ENCODE results near the gene LUZP1.

The LUZP1 gene

DNA sequence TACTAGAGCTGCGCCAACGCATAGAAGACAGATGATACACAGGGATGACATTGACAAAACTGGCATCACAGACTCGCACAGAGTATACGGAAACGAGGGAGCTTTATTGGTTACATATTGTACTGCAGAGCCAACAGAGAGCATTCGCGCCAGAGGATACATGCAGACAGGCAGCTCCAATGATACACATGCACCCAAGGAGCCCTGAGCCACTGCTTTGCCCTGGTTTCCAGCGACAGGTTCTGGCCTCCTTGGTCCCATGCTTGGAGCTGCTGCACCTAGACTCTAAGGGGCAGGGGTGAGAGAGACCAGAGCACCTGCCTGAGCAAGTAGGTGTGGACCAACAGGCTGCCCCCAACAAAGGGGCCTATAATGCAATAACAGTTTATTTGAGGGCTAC is 83.8 kb downstream of the LUZP1 start:
- DNase-seq (ENCODE audit: low spot score), result no peak

DNA sequence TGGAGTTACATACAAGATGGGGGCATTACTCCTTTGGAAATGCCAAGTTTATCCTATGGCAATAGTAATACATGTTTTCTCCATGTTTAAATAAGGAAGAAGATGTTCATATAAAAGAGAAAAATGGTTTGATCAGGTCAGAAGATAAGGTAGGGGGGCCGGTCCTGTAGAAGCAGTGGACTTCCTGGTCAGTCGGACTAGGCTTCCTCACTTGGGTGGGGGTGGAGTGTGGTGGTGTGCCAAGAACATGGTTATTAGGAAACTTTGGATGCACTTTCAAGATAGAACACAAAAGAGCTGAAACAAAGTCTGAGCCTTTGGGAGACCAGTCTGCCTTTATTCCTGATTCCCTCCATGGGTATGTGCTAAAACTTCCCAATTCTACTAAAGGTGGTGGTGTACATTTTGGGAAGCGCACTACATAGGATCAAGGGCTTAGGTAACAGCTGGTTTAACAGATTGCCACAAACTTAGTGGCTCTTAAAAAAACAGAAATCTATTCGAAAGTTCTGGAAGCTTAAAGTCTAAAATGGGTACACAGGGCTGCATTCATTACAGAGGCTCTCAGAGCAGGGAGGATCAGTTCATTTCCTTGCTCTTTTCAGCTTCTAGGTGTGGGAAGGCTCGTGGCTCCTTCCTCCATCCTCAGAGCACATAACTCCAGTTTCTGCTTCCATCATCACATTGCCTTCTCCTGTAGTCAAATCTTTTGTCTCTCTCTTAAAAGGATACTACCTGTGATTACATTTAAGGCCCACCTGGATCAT is 84.8 kb downstream of the LUZP1 start:
- DNase-seq (ENCODE audit: low spot score), result no peak

DNA sequence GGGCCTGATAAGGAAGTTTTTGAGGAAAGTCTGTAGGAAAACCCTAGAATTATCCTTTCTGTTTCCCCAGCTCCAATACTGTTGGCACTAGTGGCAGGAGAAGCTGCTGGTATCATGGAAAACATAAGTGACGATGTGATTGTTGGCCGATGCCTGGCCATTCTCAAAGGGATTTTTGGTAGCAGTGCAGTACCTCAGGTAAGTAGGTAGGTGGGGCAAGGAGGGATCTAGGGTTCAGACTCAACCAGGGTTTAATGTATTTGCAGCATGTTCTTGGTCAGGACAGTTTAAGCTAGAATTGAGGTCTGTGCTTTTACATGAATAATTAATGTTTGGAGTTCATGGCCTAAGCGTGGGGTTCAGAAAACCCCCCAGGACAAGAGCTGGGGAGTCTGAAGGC is 87.3 kb downstream of the LUZP1 start:
- peak; percentile 15 for DNase-seq (ENCODE audit: low spot score)

DNA sequence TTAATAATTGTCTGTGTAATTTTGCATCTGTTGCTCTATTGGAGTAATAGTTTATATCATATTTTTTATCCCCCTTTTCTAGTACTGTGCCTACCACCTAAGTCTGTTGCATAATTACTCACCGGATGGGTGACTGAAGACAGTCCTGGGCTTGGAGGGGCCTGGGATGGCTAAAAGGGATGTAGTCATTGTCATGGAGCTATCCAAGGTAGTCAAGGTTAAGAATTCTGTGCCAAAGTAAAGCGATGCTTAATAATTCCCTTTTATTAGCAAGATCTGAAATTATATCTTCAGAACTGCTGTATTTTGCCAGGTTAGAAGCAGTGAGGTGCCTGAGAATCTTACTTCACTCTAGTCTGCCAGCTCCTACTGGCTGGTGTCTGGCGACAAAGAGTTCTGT is 87.8 kb downstream of the LUZP1 start:
- DNase-seq (ENCODE audit: low spot score), result no peak

DNA sequence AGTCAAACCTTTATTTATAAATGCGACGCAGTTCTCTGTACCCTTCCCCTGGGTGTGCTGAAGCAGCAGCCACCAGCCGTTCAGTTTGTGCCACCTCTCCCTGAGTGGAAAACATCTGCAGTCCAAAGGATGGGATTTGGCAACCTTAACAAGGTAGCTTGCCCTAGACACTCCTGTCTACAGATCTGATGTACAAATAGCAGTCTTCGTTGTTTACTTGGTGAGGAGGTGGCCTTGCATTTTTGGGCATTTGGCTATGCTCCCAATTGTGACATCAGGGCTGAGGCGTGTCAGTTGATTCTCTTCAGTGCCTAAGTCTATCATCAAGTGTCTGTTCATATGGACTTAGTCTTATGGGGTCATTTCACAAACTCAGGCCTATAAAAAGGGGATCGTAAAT is 89.6 kb downstream of the LUZP1 start:
- no peak for DNase-seq (ENCODE audit: low spot score)

DNA sequence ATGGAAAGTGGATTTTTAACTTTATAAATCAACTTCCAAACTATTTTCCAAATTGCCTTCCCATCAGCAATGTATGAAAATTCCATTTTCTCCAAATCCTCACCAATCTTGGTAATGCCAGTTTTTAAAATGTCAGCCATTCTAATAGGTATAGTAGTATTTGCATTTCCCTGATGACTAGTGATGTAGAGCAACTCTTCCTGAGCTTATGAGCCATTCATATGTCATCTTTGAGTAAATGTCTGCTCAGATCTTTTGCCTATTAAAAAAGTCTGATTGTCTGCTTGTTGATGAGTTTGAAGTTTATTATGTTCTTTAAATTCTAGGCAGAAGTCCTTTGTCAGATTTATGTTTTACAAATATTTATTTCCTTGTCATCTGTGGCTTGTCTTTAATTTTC is 94.6 kb downstream of the LUZP1 start:
- no peak for DNase-seq (ENCODE audit: low spot score)

DNA sequence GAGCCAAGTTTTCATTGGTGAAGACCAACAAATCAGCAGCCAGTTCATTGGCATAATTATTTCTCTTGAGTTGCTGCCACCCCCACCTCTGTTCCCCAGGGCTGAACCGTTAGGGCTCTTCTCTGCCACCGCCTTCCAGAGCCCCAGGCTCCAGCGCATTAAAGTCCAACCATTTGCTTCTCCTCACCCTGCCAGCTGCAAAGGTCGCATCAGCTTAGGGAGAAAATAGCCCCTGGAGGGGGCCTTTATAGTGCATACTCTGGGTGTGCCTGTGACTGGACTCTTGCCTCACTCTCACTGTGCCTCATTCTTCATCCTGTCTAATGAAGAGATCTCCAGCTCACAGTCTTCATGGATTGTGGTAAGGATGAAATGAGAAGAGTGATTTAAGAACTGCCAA is 99.0 kb downstream of the LUZP1 start:
- DNase-seq (ENCODE audit: low spot score), result no peak

DNA sequence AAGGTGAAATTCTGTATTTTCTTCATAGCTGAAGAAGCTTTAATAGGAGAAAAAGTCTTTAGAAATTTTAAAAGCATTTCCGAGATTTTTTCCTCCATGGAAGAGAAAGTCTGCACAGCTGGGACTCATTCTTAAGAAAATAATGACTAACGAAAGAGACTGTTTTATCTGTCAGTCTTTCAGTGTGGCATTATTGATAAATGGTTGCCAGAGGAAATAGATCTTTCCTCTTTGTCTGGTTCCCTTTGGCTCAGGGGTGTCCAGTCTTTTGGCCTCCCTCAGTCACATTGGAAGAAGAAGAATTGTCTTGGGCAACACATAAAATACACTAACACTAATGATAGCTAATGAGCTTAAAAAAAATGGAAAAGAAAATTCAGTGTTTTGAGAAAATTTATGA is 99.5 kb downstream of the LUZP1 start:
- no peak for DNase-seq (ENCODE audit: low spot score)

DNA sequence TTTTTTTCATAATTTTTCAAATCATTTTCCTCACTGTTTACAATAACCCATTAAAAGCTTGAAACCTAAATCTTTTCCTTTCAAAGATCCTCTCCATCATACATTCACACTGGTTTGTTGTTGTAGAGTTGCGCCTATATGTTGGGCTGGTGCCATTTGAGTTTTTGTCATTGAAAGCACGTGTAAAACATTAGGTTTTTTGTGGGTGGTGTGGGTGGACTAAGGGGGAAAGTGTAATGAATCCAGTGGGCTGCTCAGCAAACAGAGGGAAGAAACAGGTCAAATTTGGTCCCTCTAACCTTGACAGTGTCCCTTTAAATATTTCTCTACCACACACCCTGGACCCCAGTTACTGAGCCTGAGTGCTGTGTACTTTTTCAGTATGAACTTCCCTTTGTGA is 102.6 kb downstream of the LUZP1 start:
- DNase-seq (ENCODE audit: low spot score), result no peak

DNA sequence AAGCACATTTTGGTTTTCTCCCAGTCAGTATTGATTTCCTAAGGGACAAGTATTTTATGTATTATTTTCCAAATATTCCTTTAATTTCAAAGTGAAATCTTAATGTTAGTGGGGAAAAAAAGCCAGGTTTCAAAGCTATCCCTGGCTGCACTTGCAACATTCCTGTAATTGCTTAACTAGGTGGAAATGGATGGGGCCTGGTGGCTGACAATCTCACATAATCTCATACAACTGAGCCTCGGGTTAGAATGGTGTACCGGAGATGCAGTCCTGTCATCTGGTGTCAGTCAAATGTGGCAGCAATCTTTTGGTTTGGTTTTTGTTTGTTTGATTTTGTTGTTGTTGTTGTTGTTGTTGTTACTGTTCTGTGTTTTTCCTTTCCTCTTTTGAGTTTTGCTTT is 103.3 kb downstream of the LUZP1 start:
- DNase-seq (ENCODE audit: low spot score), result no peak

DNA sequence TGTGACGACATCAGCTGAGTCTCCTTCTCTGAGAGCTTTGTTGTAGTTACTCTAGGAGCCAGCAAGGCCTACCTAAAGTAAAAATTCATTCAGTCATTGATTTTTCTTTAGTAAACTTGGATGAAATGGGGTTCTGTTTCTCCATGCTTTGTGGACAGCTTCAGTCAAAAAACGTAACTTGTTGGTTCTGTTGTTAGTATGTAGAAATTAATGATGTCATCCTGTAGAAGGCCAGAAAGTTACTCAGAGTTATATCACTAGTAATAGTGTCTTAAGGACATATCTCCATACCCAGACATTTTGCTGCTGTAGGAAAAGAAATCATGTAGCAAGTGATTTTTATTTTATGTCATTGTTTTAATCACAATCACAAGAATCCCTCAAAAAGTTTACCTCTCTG is 106.4 kb downstream of the LUZP1 start:
- DNase-seq (ENCODE audit: low spot score), result no peak

DNA sequence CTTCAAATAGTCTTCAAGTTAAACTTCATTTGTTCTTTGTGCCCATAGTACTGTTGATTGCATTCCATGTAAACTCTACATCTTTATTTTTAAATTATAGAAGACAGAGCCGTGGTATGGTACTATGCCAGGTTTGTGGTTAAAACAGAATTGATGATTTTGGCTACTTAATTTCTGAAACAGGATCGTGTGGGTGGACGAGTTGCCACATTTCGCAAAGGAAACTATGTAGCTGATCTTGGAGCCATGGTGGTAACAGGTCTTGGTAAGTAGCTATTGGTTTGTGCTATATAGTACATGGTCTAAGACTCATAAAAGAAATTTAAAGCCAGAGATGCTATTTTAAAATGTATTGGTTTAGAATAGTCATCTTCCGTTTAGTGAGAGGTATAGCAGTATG is 111.4 kb downstream of the LUZP1 start:
- DNase-seq (ENCODE audit: low spot score), result no peak

DNA sequence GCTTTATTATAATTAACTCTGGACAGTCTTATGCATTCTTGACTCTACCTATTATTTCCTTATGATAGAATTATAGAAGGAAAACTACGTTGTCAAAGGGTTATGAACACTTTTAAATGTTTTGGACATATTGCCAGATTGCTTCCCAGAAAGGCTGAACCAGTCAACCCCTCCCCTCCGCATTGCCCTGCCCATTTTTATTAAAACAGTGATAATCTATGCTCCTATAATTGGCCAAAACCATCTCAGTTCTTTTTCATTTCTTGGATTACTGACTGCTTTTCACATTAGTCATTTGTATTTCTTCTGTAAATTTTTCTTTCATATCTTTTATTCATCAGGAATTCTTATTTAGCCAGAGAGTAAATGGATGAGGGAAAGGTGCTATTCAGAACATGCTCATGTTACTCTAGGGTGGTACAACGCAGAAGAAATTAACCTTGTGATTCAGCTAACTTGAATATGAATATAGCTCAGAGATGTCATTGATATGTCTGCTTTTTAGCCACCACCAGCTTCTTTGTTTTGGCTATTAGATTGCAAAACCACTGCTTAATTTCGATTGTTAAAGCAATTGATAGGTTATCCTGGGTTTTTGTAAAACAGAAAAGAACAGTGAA is 117.3 kb downstream of the LUZP1 start:
- DNase-seq (ENCODE audit: low spot score), result no peak

DNA sequence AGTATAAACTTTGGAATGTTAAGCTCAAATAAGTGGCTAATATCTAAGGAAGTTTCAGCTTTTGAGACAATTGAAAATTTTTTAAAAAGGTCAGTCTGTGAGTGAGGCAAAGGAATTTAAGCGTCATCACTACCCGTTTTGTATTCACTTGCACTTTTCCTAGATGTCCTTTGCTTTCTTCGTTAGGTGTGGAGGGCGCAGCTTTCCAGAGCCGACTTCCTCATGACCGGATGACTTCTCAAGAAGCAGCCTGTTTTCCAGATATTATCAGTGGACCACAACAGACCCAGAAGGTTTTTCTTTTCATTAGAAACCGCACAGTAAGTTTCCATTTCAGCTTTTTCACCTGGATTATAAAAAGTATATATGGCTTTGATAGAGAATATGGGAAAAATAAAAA is 118.5 kb downstream of the LUZP1 start:
- DNase-seq (ENCODE audit: low spot score), result no peak

DNA sequence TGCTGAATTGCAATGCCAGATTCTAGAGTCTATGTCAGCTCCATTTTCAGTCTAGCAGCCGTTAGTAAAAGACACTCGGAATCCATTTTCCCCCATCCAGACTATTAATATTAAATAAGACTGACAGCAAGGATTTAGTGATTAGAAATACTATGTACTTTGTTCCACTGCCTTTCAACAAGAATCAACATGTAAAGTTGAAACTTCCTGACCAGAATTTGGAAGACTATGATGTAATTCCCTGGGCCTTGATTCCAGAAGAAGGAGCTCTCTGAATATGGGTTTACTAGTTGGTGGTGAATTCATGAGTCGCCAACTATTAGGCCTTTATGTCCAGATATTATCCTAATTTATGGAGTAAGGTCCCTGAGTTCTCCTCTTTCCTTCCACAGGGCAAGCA is 124.6 kb downstream of the LUZP1 start:
- DNase-seq (ENCODE audit: low spot score), result no peak

DNA sequence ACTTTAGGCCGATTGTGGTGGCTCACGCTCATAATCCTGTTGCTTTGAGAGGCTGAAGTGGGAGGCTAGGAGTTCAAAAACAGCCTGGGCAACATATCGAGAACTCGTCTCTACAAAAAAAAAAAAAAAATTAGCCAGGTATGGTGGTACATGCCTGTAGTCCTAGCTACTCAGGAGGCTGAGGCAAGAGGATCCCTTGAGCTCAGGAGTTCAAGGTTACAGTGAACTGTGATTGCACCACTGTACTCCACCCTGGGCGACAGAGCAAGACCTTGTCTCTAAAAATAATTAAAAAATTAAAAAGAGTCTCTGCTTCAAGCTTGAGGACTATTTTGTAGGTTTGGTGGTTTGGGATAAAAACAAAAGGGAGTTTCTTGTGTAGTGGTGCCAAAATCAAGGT is 128.1 kb downstream of the LUZP1 start:
- DNase-seq (ENCODE audit: low spot score), result no peak

DNA sequence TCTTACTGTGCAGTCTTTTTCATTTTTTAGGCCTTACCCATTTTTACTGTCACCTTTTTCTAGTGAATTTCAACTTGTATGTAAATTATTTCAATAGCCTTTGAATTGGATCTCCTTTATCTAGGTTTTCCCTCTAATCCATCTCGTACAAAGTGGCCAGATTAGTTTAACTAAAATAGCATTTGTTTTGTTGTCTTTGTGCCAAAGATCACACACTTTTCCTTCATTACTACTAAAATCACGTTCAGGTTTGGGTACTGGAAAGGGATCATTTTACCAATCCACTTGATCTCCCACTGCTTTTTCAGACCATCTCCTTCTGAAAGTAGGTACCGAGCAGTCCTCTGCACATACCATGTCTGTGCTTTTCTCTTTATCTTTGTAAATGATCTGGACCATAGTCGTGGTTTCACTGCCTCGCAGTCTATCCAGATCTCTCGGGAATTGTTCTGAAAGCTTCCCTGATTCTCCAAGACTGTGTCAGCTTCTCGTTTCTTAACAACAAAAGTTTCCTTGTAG is 129.3 kb downstream of the LUZP1 start:
- DNase-seq (ENCODE audit: low spot score), result no peak

DNA sequence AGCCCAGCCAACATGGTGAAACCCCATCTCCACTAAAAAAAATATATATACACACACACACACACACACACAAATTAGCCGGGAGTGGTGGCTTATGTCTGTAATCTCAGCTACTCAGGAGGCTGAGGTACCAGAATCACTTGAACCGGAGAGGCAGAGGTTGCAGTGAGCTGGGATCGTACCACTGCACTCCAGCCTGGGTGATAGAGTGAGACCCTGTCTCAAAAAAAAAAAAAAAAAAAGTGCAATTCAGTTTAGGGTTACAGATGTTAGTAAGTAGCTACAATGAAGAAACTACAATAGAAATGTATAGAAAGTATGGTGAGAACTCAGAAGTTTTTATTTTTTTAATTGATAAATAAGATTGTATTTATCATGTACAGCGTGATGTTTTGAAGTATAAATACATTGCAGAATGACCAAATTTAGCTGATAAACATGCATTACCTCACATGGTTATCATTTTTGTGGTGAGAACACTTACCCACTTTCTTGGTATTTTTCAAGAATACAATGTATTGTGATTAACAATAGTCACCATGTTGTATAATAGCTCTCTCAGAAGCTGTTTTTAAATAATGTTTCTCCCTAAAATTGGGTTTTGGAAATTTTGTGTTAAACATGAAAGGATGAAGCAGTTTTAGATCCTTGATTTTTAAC is 131.4 kb downstream of the LUZP1 start:
- no peak for DNase-seq (ENCODE audit: low spot score)

DNA sequence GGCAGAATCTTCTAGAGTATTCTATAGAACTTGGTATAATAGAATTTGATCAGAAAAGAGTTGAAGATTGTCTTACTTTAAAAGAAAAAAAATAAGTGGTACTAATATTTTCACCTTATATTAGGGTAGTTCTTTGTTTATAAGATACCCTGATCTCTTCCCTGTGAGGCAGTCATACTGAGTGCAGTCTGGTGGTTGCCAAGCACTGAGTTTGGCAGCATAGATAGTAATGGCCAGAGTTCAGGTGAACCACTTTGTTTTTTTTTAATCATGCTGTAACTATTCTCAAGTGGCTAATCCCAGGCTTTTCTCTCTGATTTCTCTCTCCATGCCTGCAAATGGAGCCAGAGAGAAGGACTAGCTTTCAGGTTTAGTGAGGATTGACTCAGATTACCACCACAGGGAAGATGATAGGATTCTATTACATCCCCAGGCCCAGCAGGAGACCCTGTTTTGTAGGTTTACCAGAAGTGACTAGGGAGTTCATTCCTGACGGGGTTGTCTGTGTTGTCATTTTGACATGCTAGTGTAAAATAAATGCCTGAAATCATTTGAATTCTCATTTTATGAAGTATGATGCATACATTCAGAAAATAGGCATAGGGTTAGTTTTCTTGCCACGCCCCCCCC is 132.7 kb downstream of the LUZP1 start:
- DNase-seq (ENCODE audit: low spot score), result no peak

All from SW480 (cell line).